ENCODE data around the gene CCDC90B. TPM values are rescaled to one million over a fixed set of nuclear protein-coding genes. Genes with fewer than 3 reads are reported as not detected.

CCDC90B gene
- total RNA-seq, 2 donors from 2014 or later, result 64.2 to 105 TPM

DNA sequence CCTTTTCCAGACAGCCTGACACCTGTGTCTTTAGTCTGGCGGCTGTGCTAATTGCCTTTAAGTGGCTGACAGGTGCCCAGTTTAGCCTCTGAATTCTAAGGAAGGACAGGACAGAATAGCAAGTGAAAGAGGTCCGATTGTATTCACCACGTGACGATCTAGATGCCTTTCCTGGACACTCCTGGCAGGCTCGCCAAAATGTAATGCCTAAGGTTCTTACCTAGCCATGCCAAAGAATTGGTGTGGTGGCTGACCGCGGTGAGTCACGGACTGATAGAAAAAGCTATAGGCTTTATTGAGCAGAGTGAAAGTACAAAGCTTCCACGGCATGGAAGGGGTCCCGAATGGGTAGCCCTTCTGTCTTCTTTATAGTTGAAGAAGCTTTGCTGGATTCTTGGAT, 65.9 kb downstream of the CCDC90B start:
- Mint-ChIP-seq H3K27ac (no peak overlapping the region), H3K36me3 (ENCODE audit: low read depth) (peaks cover 5% of the 10 kb centered on the region), H3K27me3 (ENCODE audit: insufficient read depth) (no peaks in the 10 kb centered on the region), H3K9me3 (no peaks in the 10 kb centered on the region), H3K4me3 (no peak overlapping the region), H3K4me1 (peaks cover 23% of the 10 kb centered on the region)
- Histone ChIP-seq H3K27ac (ENCODE audit: low read depth, low read length) (no peak overlapping the region), H3K27me3 (ENCODE audit: control insufficient read depth, insufficient read depth, low read length, poor library complexity, severe bottlenecking) (no peaks in the 10 kb centered on the region), H3K4me3 (ENCODE audit: low read length) (no peak overlapping the region), H3K9me3 (ENCODE audit: control insufficient read depth, low read length) (no peaks in the 10 kb centered on the region), H3K4me1 (ENCODE audit: control insufficient read depth, insufficient read depth, low read length) (peaks cover 6% of the 10 kb centered on the region), H3K9ac (ENCODE audit: extremely low read depth, low read length, poor library complexity, severe bottlenecking) (no peak overlapping the region), H3K36me3 (ENCODE audit: control insufficient read depth, insufficient read depth, low read length) (peaks cover 6% of the 10 kb centered on the region)
- 93 to 95% methylated on average over 10 of the region's 10 CpGs for WGBS, 2 experiments (ENCODE audit: insufficient coverage in 1 of 2, insufficient read length in 1 of 2)
- DNase-seq, result peak; percentile 49
- TF ChIP-seq, protein P1, sequence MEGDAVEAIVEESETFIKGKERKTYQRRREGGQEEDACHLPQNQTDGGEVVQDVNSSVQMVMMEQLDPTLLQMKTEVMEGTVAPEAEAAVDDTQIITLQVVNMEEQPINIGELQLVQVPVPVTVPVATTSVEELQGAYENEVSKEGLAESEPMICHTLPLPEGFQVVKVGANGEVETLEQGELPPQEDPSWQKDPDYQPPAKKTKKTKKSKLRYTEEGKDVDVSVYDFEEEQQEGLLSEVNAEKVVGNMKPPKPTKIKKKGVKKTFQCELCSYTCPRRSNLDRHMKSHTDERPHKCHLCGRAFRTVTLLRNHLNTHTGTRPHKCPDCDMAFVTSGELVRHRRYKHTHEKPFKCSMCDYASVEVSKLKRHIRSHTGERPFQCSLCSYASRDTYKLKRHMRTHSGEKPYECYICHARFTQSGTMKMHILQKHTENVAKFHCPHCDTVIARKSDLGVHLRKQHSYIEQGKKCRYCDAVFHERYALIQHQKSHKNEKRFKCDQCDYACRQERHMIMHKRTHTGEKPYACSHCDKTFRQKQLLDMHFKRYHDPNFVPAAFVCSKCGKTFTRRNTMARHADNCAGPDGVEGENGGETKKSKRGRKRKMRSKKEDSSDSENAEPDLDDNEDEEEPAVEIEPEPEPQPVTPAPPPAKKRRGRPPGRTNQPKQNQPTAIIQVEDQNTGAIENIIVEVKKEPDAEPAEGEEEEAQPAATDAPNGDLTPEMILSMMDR (conservative IDR thresholded peaks at IDR 0.05), result no peak

DNA sequence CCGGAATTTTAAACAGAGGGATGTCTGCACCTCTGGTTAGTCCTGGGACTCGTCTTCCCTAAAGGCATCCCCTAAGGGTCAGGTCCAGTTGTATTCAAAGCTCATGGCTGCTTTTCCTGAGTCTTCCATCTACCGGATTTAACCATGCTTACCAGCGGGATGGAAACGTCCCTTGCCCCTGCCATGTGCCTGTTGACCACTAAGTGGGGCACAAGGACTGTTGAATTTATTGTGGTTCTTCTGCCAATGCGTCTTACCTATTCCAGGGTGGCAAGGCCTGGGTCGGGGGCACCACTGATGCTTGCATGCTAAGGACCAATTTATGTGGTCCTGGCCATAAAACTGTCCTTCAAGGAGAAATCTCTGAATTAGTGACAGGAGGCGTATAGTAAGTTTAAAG, 67.1 kb downstream of the CCDC90B start:
- H3K9ac ChIP-seq (ENCODE audit: extremely low read depth, low read length, poor library complexity, severe bottlenecking), result no peak overlapping the region
- H3K36me3 ChIP-seq (ENCODE audit: control insufficient read depth, insufficient read depth, low read length), result peaks cover 11% of the 10 kb centered on the region
- no peak overlapping the region for H3K4me3 ChIP-seq (ENCODE audit: low read length)
- WGBS, 2 experiments (ENCODE audit: insufficient coverage in 1 of 2, insufficient read length in 1 of 2), result 74 to 82% methylated on average over 5 to 8 of the region's 8 CpGs
- H3K27ac ChIP-seq (ENCODE audit: low read depth, low read length), result no peak overlapping the region
- no peaks in the 10 kb centered on the region for H3K9me3 Mint-ChIP-seq
- H3K27ac Mint-ChIP-seq, result no peak overlapping the region
- peaks cover 6% of the 10 kb centered on the region for H3K4me1 ChIP-seq (ENCODE audit: control insufficient read depth, insufficient read depth, low read length)
- no peaks in the 10 kb centered on the region for H3K27me3 ChIP-seq (ENCODE audit: control insufficient read depth, insufficient read depth, low read length, poor library complexity, severe bottlenecking)
- TF ChIP-seq, protein P1 (conservative IDR thresholded peaks at IDR 0.05), result peak; percentile 86
- no peak overlapping the region for H3K4me3 Mint-ChIP-seq
- DNase-seq, result peak; percentile 82
- peaks cover 11% of the 10 kb centered on the region for H3K36me3 Mint-ChIP-seq (ENCODE audit: low read depth)
- no peaks in the 10 kb centered on the region for H3K9me3 ChIP-seq (ENCODE audit: control insufficient read depth, low read length)
- peaks cover 23% of the 10 kb centered on the region for H3K4me1 Mint-ChIP-seq
- H3K27me3 Mint-ChIP-seq (ENCODE audit: insufficient read depth), result no peaks in the 10 kb centered on the region

Other genes starting within 250 kb of the CCDC90B start
- gene RAB30, start 214.5 kb downstream of the CCDC90B start, total RNA-seq, result 10 to 100 TPM in 1 of 2 donors, 1 to 10 TPM in 1; 8.4 to 15.8 TPM
- 10 to 100 TPM; 52.7 to 67.7 TPM for gene PCF11, start 129.2 kb downstream of the CCDC90B start, total RNA-seq
- 10 to 100 TPM; 11.1 to 11.4 TPM for gene ANKRD42, start 92.7 kb downstream of the CCDC90B start, total RNA-seq

All from endodermal cell (in vitro differentiated cells).